A673 (cell line): ENCODE results near the gene TBXAS1. TPM values are rescaled to one million over a fixed set of nuclear protein-coding genes. Genes with fewer than 3 reads are reported as not detected.

Experiments
- BruUV-seq: library from RNA; stranded (reverse); fragments of 400-500 nt; replicated peaks from 2 replicates; lab custom pipeline; 2021; lab: Mats Ljungman, UMichigan
- CTCF ChIA-PET: fragments of 300-600 bp; sonication (Branson Sonifier 250); formaldehyde crosslinking; loops from one replicate; lab custom pipeline; 2022; ENCODE audit warnings: antibody characterized with exemption; lab: Charles Lee
- POLR2A ChIA-PET: fragments of 300-600 bp; sonication (Branson Sonifier 250); formaldehyde crosslinking; loops from one replicate; lab custom pipeline; 2022; ENCODE audit warnings: antibody characterized with exemption; ENCODE audit not compliant: low non-redundant PET; lab: Charles Lee
- DNase-seq: peaks from one replicate; pipeline ENCODE4 v3.0.0-alpha.2; 2015; ENCODE audit warnings: low spot score
- H3K27ac ChIP-seq: fragments of 200-600 bp; sonication (generic); 2 replicates; pipeline ENCODE4 v1.5.1; 2016; ENCODE audit warnings: mixed run types, low read depth, mild to moderate bottlenecking, mixed read lengths, antibody characterized with exemption, low read length; ENCODE audit not compliant: poor library complexity, severe bottlenecking
- H3K27me3 ChIP-seq: fragments of 200-600 bp; sonication (generic); replicated peaks from 2 replicates; pipeline ENCODE4 v1.6.1; 2017; ENCODE audit warnings: mixed run types, low read depth, mild to moderate bottlenecking, mixed read lengths, antibody characterized with exemption, low read length; ENCODE audit not compliant: insufficient read depth, poor library complexity
- H3K36me3 ChIP-seq: fragments of 200-600 bp; sonication (generic); 2 replicates; pipeline ENCODE4 v1.6.1; 2016; ENCODE audit warnings: mixed run types, mild to moderate bottlenecking, mixed read lengths, antibody characterized with exemption, low read length; ENCODE audit not compliant: insufficient read depth, poor library complexity, severe bottlenecking
- H3K4me1 ChIP-seq: fragments of 200-600 bp; sonication (generic); 2 replicates; pipeline ENCODE4 v1.6.1; 2017; ENCODE audit warnings: mixed run types, mild to moderate bottlenecking, mixed read lengths, antibody characterized with exemption, low read length; ENCODE audit not compliant: insufficient read depth, poor library complexity, severe bottlenecking
- H3K4me3 ChIP-seq: fragments of 200-600 bp; sonication (generic); 2 replicates; pipeline ENCODE4 v1.5.1; 2016; ENCODE audit warnings: low read depth, mixed run types, mild to moderate bottlenecking, mixed read lengths, low read length; ENCODE audit not compliant: poor library complexity, severe bottlenecking
- H3K9me3 ChIP-seq: fragments of 200-600 bp; sonication (generic); 2 replicates; pipeline ENCODE4 v1.6.1; 2016; ENCODE audit warnings: mixed run types, low read depth, mild to moderate bottlenecking, mixed read lengths, antibody characterized with exemption, low read length; ENCODE audit not compliant: poor library complexity, severe bottlenecking
- CTCF ChIP-seq: fragments of 300-800, 200-600 bp; sonication (generic); conservative IDR thresholded peaks from 2 replicates; pipeline ENCODE4 v1.5.1; 2017; ENCODE audit warnings: low read depth, mild to moderate bottlenecking, antibody characterized with exemption, low read length, moderate library complexity, mixed read lengths
- EZH2 ChIP-seq: fragments of 200-600 bp; sonication (generic); IDR thresholded peaks from 2 replicates; pipeline ENCODE4 v1.6.1; 2017; ENCODE audit warnings: borderline replicate concordance, low read depth, mild to moderate bottlenecking, mixed read lengths, antibody characterized with exemption, low read length; ENCODE audit not compliant: poor library complexity, severe bottlenecking
- intact Hi-C: fragments of 100-400 bp; cut with micrococcal nuclease; formaldehyde crosslinking; loops from one replicate; pipeline ENCODE4 v1.10.0; 2022; ENCODE audit not compliant: unreplicated experiment
- total RNA-seq: library from RNA; stranded (reverse); gene quantifications from 2 replicates; pipeline ENCODE4 v1.2.3, GENCODE V29; 2021

The TBXAS1 gene
- total RNA-seq, 1 experiment from 2014 or later = 2.5 TPM

GRCh38 chr7:139851770-139852481 is 22.9 kb downstream of the TBXAS1 start:
- no peaks in the 10 kb centered on the region for H3K27me3 ChIP-seq
- H3K36me3 ChIP-seq = no peaks in the 10 kb centered on the region
- intact Hi-C loops = no loop called here
- ChIA-PET POLR2A (no interaction called here), CTCF (no interaction called here)
- no peaks in the 10 kb centered on the region for H3K4me1 ChIP-seq
- no peak overlapping the region for H3K4me3 ChIP-seq
- DNase-seq = no peak
- BruUV-seq = no TSS peak
- TF ChIP-seq EZH2 (no peak), CTCF (no peak)
- no peak overlapping the region for H3K27ac ChIP-seq
- no peaks in the 10 kb centered on the region for H3K9me3 ChIP-seq

GRCh38 chr7:139852482-139852845 is 23.4 kb downstream of the TBXAS1 start:
- TF ChIP-seq CTCF (no peak), EZH2 (no peak)
- no peaks in the 10 kb centered on the region for H3K27me3 ChIP-seq
- no peaks in the 10 kb centered on the region for H3K9me3 ChIP-seq
- H3K4me1 ChIP-seq = no peaks in the 10 kb centered on the region
- intact Hi-C loops = no loop called here
- CTCF ChIA-PET = no interaction called here
- H3K36me3 ChIP-seq = no peaks in the 10 kb centered on the region
- no peak overlapping the region for H3K4me3 ChIP-seq
- no peak overlapping the region for H3K27ac ChIP-seq
- no TSS peak for BruUV-seq
- DNase-seq = no peak
- POLR2A ChIA-PET = no interaction called here

DNA sequence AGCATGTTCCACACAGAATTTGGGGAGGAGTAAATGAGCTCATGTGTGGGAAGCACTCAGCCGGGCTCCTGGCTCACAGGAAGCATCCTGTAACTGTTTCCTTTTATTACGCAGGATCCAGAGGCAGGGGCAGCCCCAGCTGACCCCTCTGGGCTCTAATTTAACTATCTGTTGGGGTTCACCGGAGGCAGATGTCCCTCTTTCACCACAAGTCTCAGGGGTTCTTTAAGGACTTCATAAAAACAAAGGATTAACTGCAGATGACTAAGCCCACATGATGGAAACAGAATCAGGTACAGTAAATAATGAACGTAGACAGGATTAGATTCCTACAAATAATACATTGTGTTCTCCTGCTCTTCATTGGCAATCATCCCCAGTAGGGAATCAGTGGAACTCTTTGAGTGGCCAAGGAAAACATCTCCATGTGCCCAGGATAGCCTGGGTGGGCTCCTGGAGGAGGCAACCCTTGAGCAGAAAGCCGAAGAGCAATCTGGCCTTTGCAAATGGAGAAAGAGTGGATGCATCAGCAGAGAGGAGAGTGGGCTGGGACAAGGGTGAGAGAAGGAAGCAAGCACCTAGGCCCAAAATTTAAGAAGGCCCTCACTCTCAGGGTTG is 24.6 kb downstream of the TBXAS1 start:
- DNase-seq = no peak
- CTCF ChIA-PET = no interaction called here
- TF ChIP-seq EZH2 = no peak
- no peak for TF ChIP-seq CTCF

More for the DNA sequence above, 24.6 kb downstream of the TBXAS1 start:
- no peaks in the 10 kb centered on the region for H3K4me1 ChIP-seq
- H3K27me3 ChIP-seq = no peaks in the 10 kb centered on the region
- intact Hi-C loops = no loop called here
- no peaks in the 10 kb centered on the region for H3K9me3 ChIP-seq
- H3K36me3 ChIP-seq = no peaks in the 10 kb centered on the region
- H3K4me3 ChIP-seq = no peak overlapping the region
- no peak overlapping the region for H3K27ac ChIP-seq
- POLR2A ChIA-PET = no interaction called here
- no TSS peak for BruUV-seq
